C4-2B (cell line): ENCODE results near the gene PCDH9.

ENCODE experiments used
- H3K27ac ChIP-seq: fragments of 450-650 bp; 2 replicates; pipeline ENCODE4 v1.5.1; 2017
- ZFX ChIP-seq: fragments of 450-650 bp; IDR thresholded peaks from 2 replicates; pipeline ENCODE4 v1.6.1; 2017
- TF ChIP-seq, protein P1 (sequence below): fragments of 450-650 bp; conservative IDR thresholded peaks from 2 replicates; pipeline ENCODE4 v1.5.1; 2017; ENCODE audit warnings: mild to moderate bottlenecking

Gene PCDH9

DNA sequence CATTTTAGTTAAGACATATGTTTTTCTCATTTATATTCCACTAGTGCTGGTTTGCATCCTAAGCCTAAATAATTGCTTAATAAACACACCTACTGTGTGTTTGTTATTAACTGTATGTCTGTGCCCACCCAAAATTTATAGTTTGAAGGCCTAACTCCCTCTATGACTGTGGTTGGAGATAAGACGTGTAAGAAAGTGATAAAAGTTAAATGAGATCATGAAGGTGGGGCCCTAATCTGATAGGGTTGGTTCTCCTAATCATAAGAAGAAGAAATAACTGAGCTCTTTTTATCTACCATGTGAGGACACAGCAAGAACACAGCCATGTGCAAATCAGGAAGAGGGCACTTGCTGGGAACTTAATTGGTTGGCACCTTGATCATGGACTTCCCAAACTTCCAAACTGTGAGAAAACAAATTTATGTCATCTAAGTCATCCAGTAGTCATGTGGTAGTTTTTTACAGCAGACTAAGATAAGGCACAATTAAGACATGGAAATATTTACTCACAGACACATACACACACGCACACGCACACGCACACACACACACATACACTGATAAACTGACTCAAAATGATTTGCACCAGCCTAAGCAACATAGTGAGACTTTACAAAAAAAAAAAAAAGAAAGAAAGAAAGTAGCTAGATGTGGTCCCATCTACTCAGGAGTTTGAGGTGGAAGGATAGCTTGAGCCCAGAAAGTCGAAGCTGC, 662.1 kb downstream of the PCDH9 start:
- H3K27ac ChIP-seq, result no peak overlapping the region
- TF ChIP-seq, protein P1, sequence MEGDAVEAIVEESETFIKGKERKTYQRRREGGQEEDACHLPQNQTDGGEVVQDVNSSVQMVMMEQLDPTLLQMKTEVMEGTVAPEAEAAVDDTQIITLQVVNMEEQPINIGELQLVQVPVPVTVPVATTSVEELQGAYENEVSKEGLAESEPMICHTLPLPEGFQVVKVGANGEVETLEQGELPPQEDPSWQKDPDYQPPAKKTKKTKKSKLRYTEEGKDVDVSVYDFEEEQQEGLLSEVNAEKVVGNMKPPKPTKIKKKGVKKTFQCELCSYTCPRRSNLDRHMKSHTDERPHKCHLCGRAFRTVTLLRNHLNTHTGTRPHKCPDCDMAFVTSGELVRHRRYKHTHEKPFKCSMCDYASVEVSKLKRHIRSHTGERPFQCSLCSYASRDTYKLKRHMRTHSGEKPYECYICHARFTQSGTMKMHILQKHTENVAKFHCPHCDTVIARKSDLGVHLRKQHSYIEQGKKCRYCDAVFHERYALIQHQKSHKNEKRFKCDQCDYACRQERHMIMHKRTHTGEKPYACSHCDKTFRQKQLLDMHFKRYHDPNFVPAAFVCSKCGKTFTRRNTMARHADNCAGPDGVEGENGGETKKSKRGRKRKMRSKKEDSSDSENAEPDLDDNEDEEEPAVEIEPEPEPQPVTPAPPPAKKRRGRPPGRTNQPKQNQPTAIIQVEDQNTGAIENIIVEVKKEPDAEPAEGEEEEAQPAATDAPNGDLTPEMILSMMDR, result no peak

DNA sequence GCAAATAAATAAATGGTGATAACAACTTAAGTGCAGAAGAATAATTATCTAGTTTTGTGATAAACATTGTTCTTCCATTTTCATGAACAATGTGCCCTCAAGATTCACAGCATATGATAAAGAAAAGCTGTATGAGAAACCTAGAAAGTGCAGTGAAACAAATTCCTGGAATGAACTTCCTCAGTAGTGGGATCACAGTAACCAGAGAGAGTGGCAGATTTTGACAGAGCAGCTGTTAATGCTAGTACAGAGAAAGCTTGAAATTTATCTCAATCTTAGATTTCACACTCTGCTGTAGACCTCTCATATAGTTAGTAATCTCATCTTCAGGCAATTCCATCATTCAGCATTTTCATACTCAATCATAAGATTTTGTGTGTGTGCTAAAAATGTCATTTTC, 664.9 kb downstream of the PCDH9 start:
- TF ChIP-seq, protein P1, result no peak
- no peak for TF ChIP-seq ZFX
- H3K27ac ChIP-seq, result no peak overlapping the region

DNA sequence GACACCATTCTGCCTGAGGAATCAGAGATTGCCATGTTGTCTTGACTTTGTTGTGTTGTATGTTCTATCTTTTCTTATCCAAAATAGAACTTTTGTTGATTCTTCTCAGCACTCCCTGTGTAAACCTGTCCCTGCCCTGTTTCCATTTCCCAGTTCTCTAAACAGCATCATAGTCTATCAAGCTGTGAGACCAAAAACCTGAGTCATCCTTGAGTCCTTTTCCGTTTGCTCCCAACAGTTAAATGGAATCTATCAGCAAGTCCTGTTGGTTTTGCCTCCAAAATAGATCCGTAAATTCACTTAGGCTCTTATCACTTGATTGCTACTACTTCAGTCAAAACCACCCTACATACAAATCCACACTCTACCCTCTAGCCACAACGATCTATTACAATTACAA, 667.1 kb downstream of the PCDH9 start:
- TF ChIP-seq ZFX, result no peak
- TF ChIP-seq, protein P1, result no peak
- no peak overlapping the region for H3K27ac ChIP-seq

DNA sequence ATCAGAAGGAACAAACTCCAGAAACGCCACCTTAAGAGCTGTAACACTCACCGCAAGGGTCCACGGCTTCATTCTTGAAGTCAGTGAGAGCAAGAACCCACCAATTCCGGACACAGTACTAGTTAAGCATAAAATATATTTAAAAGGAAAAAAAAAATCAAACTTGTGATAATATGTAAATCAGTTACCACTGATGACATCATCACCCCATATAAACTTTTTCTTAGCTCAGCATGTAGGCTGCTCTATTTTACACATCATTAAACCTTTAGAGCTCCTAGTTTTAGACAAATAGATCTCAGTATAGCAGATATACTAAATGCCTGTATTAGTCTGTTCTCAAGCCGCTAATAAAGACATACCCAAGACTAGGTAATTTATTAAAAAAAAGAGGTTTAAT, 668.1 kb downstream of the PCDH9 start:
- TF ChIP-seq, protein P1, result no peak
- TF ChIP-seq ZFX, result no peak
- H3K27ac ChIP-seq, result no peak overlapping the region

DNA sequence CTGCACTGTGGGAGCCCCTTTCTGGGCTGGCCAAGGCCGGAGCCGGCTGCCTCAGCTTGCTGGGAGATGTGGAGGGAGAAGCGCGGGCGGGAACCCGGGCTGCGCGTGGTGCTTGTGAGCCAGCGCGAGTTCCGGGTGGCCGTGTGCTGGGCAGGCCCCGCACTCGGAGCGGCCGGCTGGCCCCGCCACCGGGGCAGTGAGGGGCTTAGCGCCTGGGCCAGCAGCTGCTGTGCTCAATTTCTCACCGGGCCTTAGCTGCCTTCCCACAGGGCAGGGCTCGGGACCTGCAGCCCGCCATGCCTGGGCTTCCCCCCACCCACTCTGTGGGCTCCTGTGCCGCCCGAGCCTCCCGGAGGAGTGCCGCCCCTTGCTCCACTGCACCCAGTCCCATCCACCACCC, 669.1 kb downstream of the PCDH9 start:
- H3K27ac ChIP-seq, result no peak overlapping the region
- TF ChIP-seq, protein P1, result no peak
- TF ChIP-seq ZFX, result no peak

DNA sequence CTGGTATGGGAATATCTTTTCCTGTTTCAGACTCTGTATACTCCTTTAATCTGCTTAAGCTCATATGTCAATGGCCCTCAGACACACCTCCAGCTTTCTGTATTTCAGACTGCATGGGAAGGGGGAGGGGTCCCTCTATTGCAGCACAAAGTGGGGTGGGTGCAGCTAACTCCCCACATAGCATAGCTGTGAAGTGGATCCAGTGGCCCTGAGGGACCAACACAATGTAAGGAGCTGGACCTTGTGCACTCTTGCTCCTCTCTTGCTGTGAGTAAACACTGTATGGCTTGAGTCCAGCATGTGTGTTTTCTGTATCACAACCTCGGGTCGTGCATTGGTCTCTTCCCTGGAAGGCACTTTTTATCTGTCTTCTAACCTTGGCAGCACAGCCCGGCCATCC, 669.9 kb downstream of the PCDH9 start:
- TF ChIP-seq, protein P1, result no peak
- TF ChIP-seq ZFX, result no peak
- H3K27ac ChIP-seq, result no peak overlapping the region

DNA sequence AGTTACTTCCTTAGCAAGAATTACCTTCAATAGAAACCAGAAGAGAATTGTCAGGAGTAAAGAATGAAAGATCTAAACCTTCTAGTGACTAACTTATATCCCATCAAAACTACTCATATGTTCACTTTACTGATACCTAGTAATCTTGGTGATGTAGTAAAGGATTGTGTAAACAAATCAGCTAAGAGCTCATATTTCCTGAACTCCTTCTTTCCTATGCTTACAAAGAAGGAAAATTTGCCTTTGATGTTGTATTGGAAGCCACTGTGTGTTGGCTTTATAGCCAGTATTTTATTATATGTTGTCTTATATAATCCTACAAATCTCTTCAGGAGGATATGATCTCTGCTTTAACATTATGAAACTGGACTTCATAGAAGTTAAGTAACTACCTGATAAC, 671.0 kb downstream of the PCDH9 start:
- TF ChIP-seq ZFX, result no peak
- TF ChIP-seq, protein P1, result no peak
- no peak overlapping the region for H3K27ac ChIP-seq
